Endothelial cell of umbilical vein (primary cell): ENCODE data around the gene DUSP8. TPM values are rescaled to one million over a fixed set of nuclear protein-coding genes. Genes with fewer than 3 reads are reported as not detected.

ENCODE experiments used
- BruUV-seq: library from RNA; stranded (reverse); fragments of 400-500 nt; replicated peaks from 2 replicates; lab custom pipeline; 2021; lab: Mats Ljungman, UMichigan
- CTCF ChIA-PET: fragments of 300-600, 350-600 bp; sonication (Branson Sonifier 250); formaldehyde crosslinking; loops from one replicate; lab custom pipeline; 2021; ENCODE audit warnings: antibody characterized with exemption, inconsistent platforms; lab: Charles Lee
- POLR2A ChIA-PET: fragments of 300-600, 350-600 bp; sonication (Branson Sonifier 250); formaldehyde crosslinking; loops from one replicate; lab custom pipeline; 2021; ENCODE audit warnings: antibody characterized with exemption, inconsistent platforms; lab: Charles Lee
- DNase-seq: peaks from one replicate; pipeline ENCODE4 v3.0.0-alpha.2; 2011; ENCODE audit warnings: low read depth, low spot score
- FAIRE-seq: peaks from 2 replicates; lab custom pipeline; 2011; peaks lifted over from hg19 to GRCh38; lab: Jason Lieb, UNC
- H2AFZ ChIP-seq: 2 replicates; pipeline ENCODE4 v1.6.0; 2012; ENCODE audit warnings: low read depth, low read length, control low read depth, inconsistent platforms
- H3K27ac ChIP-seq: 2 replicates; pipeline ENCODE4 v1.5.1; 2011; ENCODE audit warnings: low read depth, mild to moderate bottlenecking, control low read depth, low read length, moderate library complexity; ENCODE audit not compliant: insufficient read depth
- H3K27me3 ChIP-seq, 2 experiments: 2 replicates each; pipeline versions ENCODE4 v1.6.0 to v1.6.1; 2011; ENCODE audit warnings: low read length in 2 of 2, mixed read lengths in 1 of 2; ENCODE audit not compliant: control insufficient read depth in 2 of 2, insufficient read depth in 2 of 2
- H3K36me3 ChIP-seq, 2 experiments: 2 replicates in 1 of 2; 3 replicates in 1 of 2; pipeline ENCODE4 v1.5.1; 2011; ENCODE audit warnings: low read length in 2 of 2, mild to moderate bottlenecking in 1 of 2, moderate library complexity in 1 of 2; ENCODE audit not compliant: control insufficient read depth in 2 of 2, insufficient read depth in 2 of 2; ENCODE audit errors: extremely low read depth in 1 of 2
- H3K4me1 ChIP-seq: 3 replicates; pipeline ENCODE4 v1.5.1; 2011; ENCODE audit warnings: mild to moderate bottlenecking, low read length; ENCODE audit not compliant: control insufficient read depth, insufficient read depth; ENCODE audit errors: extremely low read depth
- H3K4me2 ChIP-seq: 2 replicates; pipeline ENCODE4 v1.6.1; 2011; ENCODE audit warnings: low read length, control low read depth, mixed read lengths; ENCODE audit not compliant: insufficient read depth
- H3K4me3 ChIP-seq, 3 experiments: fragments of 200-600 bp in 1 of 3; sonication (generic), shearing (Covaris generic) in 1 of 3; replicated peaks in 1 of 3; 2 replicates each; pipeline ENCODE4 v1.5.1; 2011 to 2016; ENCODE audit warnings: control low read depth in 3 of 3, low read length in 3 of 3, mild to moderate bottlenecking in 2 of 3, inconsistent platforms in 1 of 3, low read depth in 1 of 3, moderate library complexity in 1 of 3; ENCODE audit not compliant: insufficient read depth in 1 of 3
- H3K79me2 ChIP-seq: 2 replicates; pipeline ENCODE4 v1.6.0; 2012; ENCODE audit warnings: low read length, inconsistent platforms; ENCODE audit not compliant: control insufficient read depth, insufficient read depth
- H3K9ac ChIP-seq: replicated peaks from 2 replicates; pipeline ENCODE3; 2011; ENCODE audit warnings: low read length, control low read depth; ENCODE audit not compliant: insufficient read depth; ENCODE audit errors: extremely low read depth
- H3K9me1 ChIP-seq: replicated peaks from 3 replicates; pipeline ENCODE4 v1.6.0; 2011; ENCODE audit warnings: mild to moderate bottlenecking, low read length; ENCODE audit not compliant: control insufficient read depth, insufficient read depth; ENCODE audit errors: extremely low read depth
- H3K9me3 ChIP-seq: replicated peaks from 2 replicates; pipeline ENCODE4 v1.5.1; 2012; ENCODE audit warnings: low read length, inconsistent platforms; ENCODE audit not compliant: control insufficient read depth, insufficient read depth
- H4K20me1 ChIP-seq: replicated peaks from 2 replicates; pipeline ENCODE3; 2011; ENCODE audit warnings: mild to moderate bottlenecking, low read length; ENCODE audit not compliant: control insufficient read depth, insufficient read depth; ENCODE audit errors: extremely low read depth
- EZH2 ChIP-seq: IDR thresholded peaks from 2 replicates; pipeline ENCODE4 v1.6.1; 2012; ENCODE audit warnings: borderline replicate concordance, low read depth, mild to moderate bottlenecking, moderate library complexity, low read length, inconsistent platforms; ENCODE audit not compliant: severe bottlenecking
- JUN ChIP-seq: IDR thresholded peaks from 2 replicates; pipeline ENCODE4 v1.6.1; 2011; ENCODE audit warnings: borderline replicate concordance, low read depth; ENCODE audit not compliant: insufficient read length, insufficient read depth
- MYC ChIP-seq: IDR thresholded peaks from one replicate; pipeline ENCODE4 v1.6.1; 2011; ENCODE audit warnings: mild to moderate bottlenecking, low read depth, low read length
- POLR2AphosphoS5 ChIP-seq: IDR thresholded peaks from 2 replicates; pipeline ENCODE4 v1.6.1; 2012; ENCODE audit warnings: low read depth, mild to moderate bottlenecking, control low read depth, low read length, moderate library complexity; ENCODE audit not compliant: insufficient read depth
- dilution Hi-C: fragments of 300-500 bp; cut with MboI; formaldehyde crosslinking; loops from one replicate; pipeline ENCODE4 v1.15.0; 2019; ENCODE audit warnings: low sequenced_read_pairs; ENCODE audit not compliant: extremely low pct_ligation_motif_present
- intact Hi-C: fragments of 100-400 bp; cut with micrococcal nuclease; formaldehyde crosslinking; loops from one replicate; pipeline ENCODE4 v1.10.0; 2022
- polyA plus RNA-seq, 4 experiments: library from polyadenylated mRNA; depleted of rRNA in 3 of 4; stranded (reverse) in 3 of 4; unstranded in 1 of 4; fragments of >200 nt; gene quantifications; 2 replicates each; pipeline versions ENCODE4 v1.2.1 to v1.2.3, GENCODE V29; 2011 to 2012; ENCODE audit warnings: missing spikeins in 1 of 4
- total RNA-seq: library from RNA; stranded (reverse); gene quantifications from 2 replicates; pipeline ENCODE4 v1.2.3, GENCODE V29; 2021
- TF ChIP-seq, protein P1 (sequence below), 2 donors: IDR thresholded peaks; 1 replicate in 1 of 2; 2 replicates in 1 of 2; pipeline ENCODE4 v1.5.1; 2011; ENCODE audit warnings: low read length in 2 of 2, mild to moderate bottlenecking in 2 of 2, moderate library complexity in 2 of 2, control low read depth in 1 of 2, inconsistent platforms in 1 of 2, low read depth in 1 of 2; ENCODE audit not compliant: insufficient read depth in 1 of 2; ENCODE audit errors: extremely low read depth in 1 of 2

DUSP8 gene
- total and polyA plus RNA-seq, 2 donors (not counting 3 experiments of a cell fraction or from before 2014, with no cell fraction given): 4.6 to 5.9 TPM

- Histone ChIP-seq H3K36me3 (no peaks in the 10 kb centered on the region), H3K4me3 (no peak overlapping the region), H3K27me3 (no peaks in the 10 kb centered on the region), H4K20me1 (no peaks in the 10 kb centered on the region), H3K4me1 (no peaks in the 10 kb centered on the region), H3K9ac (no peak overlapping the region), H3K4me2 (no peak overlapping the region), H3K27ac (no peak overlapping the region), H3K79me2 (no peaks in the 10 kb centered on the region), H3K9me1 (no peaks in the 10 kb centered on the region), H3K9me3 (no peaks in the 10 kb centered on the region), H2AFZ (no peak overlapping the region)
- no TSS peak for BruUV-seq
- ChIA-PET CTCF (interaction anchor here (1.2 to 5.5 kb wide), 4 partner anchors 10 to 31 kb away, joined by 3 to 36 read pairs (median 15); no protein-coding TSS in a partner anchor), POLR2A (no interaction called here)
- TF ChIP-seq JUN (no peak), MYC (no peak), POLR2AphosphoS5 (no peak), EZH2 (no peak)
- TF ChIP-seq, protein P1, sequence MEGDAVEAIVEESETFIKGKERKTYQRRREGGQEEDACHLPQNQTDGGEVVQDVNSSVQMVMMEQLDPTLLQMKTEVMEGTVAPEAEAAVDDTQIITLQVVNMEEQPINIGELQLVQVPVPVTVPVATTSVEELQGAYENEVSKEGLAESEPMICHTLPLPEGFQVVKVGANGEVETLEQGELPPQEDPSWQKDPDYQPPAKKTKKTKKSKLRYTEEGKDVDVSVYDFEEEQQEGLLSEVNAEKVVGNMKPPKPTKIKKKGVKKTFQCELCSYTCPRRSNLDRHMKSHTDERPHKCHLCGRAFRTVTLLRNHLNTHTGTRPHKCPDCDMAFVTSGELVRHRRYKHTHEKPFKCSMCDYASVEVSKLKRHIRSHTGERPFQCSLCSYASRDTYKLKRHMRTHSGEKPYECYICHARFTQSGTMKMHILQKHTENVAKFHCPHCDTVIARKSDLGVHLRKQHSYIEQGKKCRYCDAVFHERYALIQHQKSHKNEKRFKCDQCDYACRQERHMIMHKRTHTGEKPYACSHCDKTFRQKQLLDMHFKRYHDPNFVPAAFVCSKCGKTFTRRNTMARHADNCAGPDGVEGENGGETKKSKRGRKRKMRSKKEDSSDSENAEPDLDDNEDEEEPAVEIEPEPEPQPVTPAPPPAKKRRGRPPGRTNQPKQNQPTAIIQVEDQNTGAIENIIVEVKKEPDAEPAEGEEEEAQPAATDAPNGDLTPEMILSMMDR (IDR thresholded peaks at IDR 0.05; ENCODE audit: extremely low read depth in 1 of 2, insufficient read depth in 1 of 2, low read depth in 1 of 2, low read length in 2 of 2): no peak
- intact Hi-C loops: no loop called here
- DNase-seq (no peak), FAIRE-seq (no peak)
- dilution Hi-C loops: no loop called here
Measured at GRCh38 chr11:1563697-1564534, 8.2 kb downstream of the DUSP8 start.
